ENCODE measurements around the gene RCL1.
"Not testable (repeated sequence)": the region's sequence is repeated elsewhere in the genome, so short reads cannot be mapped to it uniquely, and the experiment has no call there.

RCL1 gene

DNA sequence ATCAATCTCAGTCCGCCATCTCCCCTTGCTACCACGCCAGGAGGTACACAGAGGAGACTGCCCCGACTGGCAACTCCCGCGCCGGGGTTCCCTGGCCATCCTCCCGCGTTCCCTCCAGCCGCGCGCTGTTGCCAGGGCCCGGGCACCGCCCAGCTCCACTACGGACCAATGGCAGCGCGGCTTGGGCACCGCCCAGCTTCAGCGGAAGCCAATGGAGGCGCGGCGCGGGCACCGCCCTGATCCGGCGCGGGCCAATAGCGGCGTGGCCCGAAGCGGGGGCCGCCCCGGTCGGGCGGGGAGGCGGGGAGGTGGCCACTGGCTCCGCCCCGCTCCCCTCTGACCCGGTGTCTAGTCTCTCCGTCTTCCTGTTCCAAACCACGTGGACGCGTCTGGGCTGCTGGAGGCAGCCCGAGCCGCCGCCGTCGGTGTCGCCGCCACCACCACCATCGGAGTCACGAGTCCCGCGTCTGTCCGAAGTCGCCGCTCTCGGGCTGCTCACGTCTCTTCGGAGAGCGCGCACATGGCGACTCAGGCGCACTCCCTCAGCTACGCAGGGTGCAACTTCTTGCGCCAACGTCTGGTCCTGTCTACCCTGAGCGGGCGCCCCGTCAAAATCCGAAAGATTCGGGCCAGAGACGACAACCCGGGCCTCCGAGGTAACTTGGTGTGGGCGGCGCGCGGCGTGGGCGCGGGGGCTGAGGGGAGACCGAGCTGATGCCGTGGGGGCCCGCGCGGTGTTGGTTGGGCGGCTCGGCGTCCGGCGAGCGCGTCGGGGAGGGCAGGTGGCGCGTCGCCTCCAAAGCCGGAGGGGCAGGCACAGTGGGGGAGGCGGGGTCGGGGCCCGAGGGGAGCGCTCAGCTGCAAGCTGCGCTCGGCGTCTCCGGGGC is at the start of gene RCL1:
Gene RCL1, plus strand, starts transcription at position 373 of the 887 bp plus-strand sequence. Its CDS starts 148 bp downstream, at position 521.
- H3K36me3 ChIP-seq (ENCODE audit: control insufficient read depth, insufficient read depth, low read length) = no peaks in the 10 kb centered on the region
- H3K27me3 ChIP-seq (ENCODE audit: control insufficient read depth, insufficient read depth, low read length) = no peaks in the 10 kb centered on the region
- peak within 1 kb of the TSS; percentile 80 for H3K9ac ChIP-seq (ENCODE audit: low read depth, low read length)

DNA sequence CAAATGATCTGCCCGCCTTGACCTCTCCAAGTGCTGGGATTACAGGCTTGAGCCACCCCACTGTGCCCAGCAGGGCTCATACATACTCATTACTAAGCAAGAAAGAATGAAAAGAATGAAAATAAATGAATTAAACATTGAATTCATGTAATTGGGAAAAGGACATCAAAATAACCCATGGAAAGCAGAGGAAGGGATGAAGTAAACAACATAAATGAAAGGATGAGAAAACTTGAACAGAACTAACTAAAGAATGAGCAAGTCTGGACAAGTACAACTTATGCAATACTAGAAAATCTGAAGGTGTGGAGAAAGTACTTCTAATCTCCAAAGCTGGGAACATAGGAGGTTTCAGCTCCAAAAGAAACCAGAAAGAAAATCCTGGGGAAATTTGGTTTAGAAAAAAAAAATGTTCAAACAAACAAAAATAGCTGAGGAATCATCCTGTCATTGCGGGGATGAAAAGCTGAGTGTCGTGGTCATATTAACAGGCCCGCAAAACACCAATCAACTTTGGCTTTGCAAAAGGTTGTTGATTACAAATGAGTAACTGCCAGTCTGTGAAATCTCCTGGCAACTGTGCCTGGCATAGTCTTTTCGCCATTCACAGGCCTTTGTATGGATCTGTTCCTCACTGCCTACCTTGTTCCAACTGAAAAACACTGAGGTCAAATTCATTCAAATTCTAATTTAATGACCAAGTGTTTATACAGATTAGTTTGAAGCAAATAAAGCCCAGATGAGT is 49.4 kb upstream of the RCL1 start:
- H3K36me3 ChIP-seq (ENCODE audit: control insufficient read depth, insufficient read depth, low read length) = no peaks in the 10 kb centered on the region
- no peak overlapping the region for H3K9ac ChIP-seq (ENCODE audit: low read depth, low read length)
- no peaks in the 10 kb centered on the region for H3K9me3 ChIP-seq (ENCODE audit: control insufficient read depth, insufficient read depth, low read length)
- peaks cover 10% of the 10 kb centered on the region for H3K4me1 ChIP-seq (ENCODE audit: control insufficient read depth, insufficient read depth, low read length)
- no peak overlapping the region for H3K4me3 ChIP-seq (ENCODE audit: low read depth, low read length)
- H3K27me3 ChIP-seq (ENCODE audit: control insufficient read depth, insufficient read depth, low read length) = no peaks in the 10 kb centered on the region

More for the DNA sequence above, at the start of gene RCL1:
- H3K4me1 ChIP-seq (ENCODE audit: control insufficient read depth, insufficient read depth, low read length) = peaks cover 7% of the 10 kb centered on the region
- peak within 1 kb of the TSS; percentile 95 for H3K4me3 ChIP-seq (ENCODE audit: low read depth, low read length)
- H3K9me3 ChIP-seq (ENCODE audit: control insufficient read depth, insufficient read depth, low read length) = no peaks in the 10 kb centered on the region

DNA sequence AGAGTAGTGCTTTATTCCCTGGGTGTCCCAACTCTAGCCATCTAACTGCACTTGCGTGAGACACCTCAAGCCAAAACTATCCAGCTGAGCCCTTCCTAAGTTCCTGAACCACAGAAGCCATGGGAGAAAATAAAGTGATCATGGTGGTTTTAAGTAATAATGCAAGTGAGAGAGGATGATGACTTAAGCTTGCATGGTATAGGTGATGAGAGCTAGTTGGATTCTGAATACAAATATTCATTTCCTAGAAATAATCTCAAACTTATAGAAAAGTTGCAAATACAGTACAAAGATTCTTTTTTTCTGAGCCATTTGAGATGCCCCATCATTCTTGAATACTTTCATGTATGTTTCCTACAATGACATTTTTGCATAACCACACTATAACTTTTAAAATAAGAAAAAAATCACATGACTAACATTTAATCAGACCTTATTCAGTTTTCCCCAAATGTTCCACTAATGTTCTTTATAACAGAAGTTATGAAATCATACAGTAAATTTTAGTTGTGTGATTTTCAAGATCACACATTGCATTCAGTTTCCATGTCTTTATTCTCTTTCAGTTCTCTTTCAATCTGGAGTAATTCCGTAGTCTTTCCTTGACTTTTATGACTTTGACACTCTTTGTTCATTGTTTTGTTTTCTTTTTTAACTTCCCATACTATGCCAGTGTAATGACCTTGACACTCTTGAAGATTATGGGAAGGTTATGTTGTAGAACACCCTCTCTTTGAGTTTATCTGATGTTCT is 46.3 kb upstream of the RCL1 start:
- H3K36me3 ChIP-seq (ENCODE audit: control insufficient read depth, insufficient read depth, low read length) = no peaks in the 10 kb centered on the region
- no peak overlapping the region for H3K9ac ChIP-seq (ENCODE audit: low read depth, low read length)
- no peaks in the 10 kb centered on the region for H3K9me3 ChIP-seq (ENCODE audit: control insufficient read depth, insufficient read depth, low read length)
- H3K4me3 ChIP-seq (ENCODE audit: low read depth, low read length) = no peak overlapping the region
- H3K4me1 ChIP-seq (ENCODE audit: control insufficient read depth, insufficient read depth, low read length) = peaks cover 10% of the 10 kb centered on the region
- no peaks in the 10 kb centered on the region for H3K27me3 ChIP-seq (ENCODE audit: control insufficient read depth, insufficient read depth, low read length)

- no peaks in the 10 kb centered on the region for H3K27me3 ChIP-seq (ENCODE audit: control insufficient read depth, insufficient read depth, low read length)
- no peaks in the 10 kb centered on the region for H3K9me3 ChIP-seq (ENCODE audit: control insufficient read depth, insufficient read depth, low read length)
- H3K9ac ChIP-seq (ENCODE audit: low read depth, low read length) = no peak overlapping the region
- H3K36me3 ChIP-seq (ENCODE audit: control insufficient read depth, insufficient read depth, low read length) = no peaks in the 10 kb centered on the region
- H3K4me1 ChIP-seq (ENCODE audit: control insufficient read depth, insufficient read depth, low read length) = no peaks in the 10 kb centered on the region
- H3K4me3 ChIP-seq (ENCODE audit: low read depth, low read length) = no peak overlapping the region
These were observed 44.1 kb upstream of the RCL1 start for GRCh38 chr9:4748612-4749011.

GRCh38 chr9:4750023-4750673 is 42.6 kb upstream of the RCL1 start:
- H3K36me3 ChIP-seq (ENCODE audit: control insufficient read depth, insufficient read depth, low read length) = no peaks in the 10 kb centered on the region
- H3K9me3 ChIP-seq (ENCODE audit: control insufficient read depth, insufficient read depth, low read length) = no peaks in the 10 kb centered on the region
- H3K27me3 ChIP-seq (ENCODE audit: control insufficient read depth, insufficient read depth, low read length) = no peaks in the 10 kb centered on the region
- no peak overlapping the region for H3K9ac ChIP-seq (ENCODE audit: low read depth, low read length)
- H3K4me3 ChIP-seq (ENCODE audit: low read depth, low read length) = no peak overlapping the region
- H3K4me1 ChIP-seq (ENCODE audit: control insufficient read depth, insufficient read depth, low read length) = no peaks in the 10 kb centered on the region

DNA sequence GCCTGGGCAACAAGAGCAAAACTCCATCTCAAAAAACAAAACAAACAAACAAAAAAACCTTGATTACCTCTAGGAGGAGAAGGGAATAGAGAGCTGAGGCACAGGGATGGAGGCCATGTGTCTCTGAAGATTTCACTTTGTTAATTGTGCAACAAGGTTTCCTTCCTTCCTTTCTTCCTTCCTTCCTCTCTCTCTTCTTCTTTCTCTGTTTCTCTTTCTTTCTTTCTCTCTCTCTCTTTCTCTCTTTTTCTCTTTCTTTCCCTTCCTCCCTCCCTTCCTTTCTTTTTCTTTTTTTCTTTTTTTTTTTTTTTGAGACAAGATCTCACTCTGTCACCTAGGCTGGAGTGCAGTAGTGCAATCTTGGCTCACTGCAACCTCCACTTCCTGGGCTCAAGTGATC is 38.2 kb upstream of the RCL1 start:
- H3K9ac ChIP-seq (ENCODE audit: low read depth, low read length); H3K36me3 ChIP-seq (ENCODE audit: control insufficient read depth, insufficient read depth, low read length); H3K9me3 ChIP-seq (ENCODE audit: control insufficient read depth, insufficient read depth, low read length); H3K27me3 ChIP-seq (ENCODE audit: control insufficient read depth, insufficient read depth, low read length); H3K4me3 ChIP-seq (ENCODE audit: low read depth, low read length); H3K4me1 ChIP-seq (ENCODE audit: control insufficient read depth, insufficient read depth, low read length): not testable (repeated sequence)

DNA sequence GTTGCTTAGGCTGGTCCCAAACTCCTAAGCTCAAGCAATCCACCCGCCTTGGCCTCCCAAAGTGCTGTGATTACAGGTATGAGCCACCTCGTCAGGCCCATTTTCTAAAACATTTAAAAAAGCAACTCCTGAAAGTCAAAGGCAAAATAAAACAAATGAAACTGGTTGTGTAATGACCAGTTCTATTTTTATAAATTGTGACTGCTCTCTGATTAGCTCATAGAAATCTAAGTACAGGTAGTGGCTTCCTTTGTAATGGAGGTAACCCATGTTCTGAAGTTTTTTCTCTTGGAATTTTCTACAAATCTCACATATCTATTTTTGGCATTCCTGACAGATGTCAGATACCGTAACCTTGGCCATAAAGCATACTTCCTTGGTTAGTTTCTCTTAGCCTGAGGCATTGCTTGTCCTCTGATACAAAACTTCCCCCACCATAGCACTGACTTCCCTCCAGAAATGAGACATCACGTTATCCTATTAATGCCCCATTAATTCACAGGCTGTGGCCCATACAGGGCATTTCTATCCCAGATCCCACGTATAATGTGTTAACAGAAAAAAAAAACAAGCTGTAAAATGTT is 37.6 kb upstream of the RCL1 start:
- H3K36me3 ChIP-seq (ENCODE audit: control insufficient read depth, insufficient read depth, low read length) = no peaks in the 10 kb centered on the region
- no peaks in the 10 kb centered on the region for H3K4me1 ChIP-seq (ENCODE audit: control insufficient read depth, insufficient read depth, low read length)
- no peaks in the 10 kb centered on the region for H3K27me3 ChIP-seq (ENCODE audit: control insufficient read depth, insufficient read depth, low read length)
- no peaks in the 10 kb centered on the region for H3K9me3 ChIP-seq (ENCODE audit: control insufficient read depth, insufficient read depth, low read length)
- no peak overlapping the region for H3K9ac ChIP-seq (ENCODE audit: low read depth, low read length)
- no peak overlapping the region for H3K4me3 ChIP-seq (ENCODE audit: low read depth, low read length)

DNA sequence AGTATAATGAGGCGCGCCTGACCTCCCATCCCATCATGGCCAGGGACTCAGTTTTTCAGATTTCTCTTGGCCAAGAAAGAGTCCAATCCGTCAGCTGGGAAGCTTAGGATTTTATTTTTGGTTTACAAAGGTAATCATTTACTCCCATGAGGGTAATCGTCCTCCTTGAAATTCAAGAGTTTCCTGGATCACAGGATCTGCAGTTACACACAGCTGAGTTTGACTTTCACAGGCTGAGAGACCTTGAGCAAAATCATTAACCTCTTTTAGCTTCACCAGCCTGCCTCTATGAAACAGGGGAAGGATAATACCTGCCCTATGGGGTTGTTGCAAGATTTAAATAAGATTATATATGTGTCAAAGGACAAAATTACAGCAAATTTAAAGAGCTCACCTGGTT is 36.3 kb upstream of the RCL1 start:
- H3K4me1 ChIP-seq (ENCODE audit: control insufficient read depth, insufficient read depth, low read length) = no peaks in the 10 kb centered on the region
- no peaks in the 10 kb centered on the region for H3K27me3 ChIP-seq (ENCODE audit: control insufficient read depth, insufficient read depth, low read length)
- H3K36me3 ChIP-seq (ENCODE audit: control insufficient read depth, insufficient read depth, low read length) = no peaks in the 10 kb centered on the region
- no peak overlapping the region for H3K9ac ChIP-seq (ENCODE audit: low read depth, low read length)
- H3K9me3 ChIP-seq (ENCODE audit: control insufficient read depth, insufficient read depth, low read length) = no peaks in the 10 kb centered on the region
- no peak overlapping the region for H3K4me3 ChIP-seq (ENCODE audit: low read depth, low read length)

- H3K9ac ChIP-seq (ENCODE audit: low read depth, low read length) = no peak overlapping the region
- H3K27me3 ChIP-seq (ENCODE audit: control insufficient read depth, insufficient read depth, low read length) = no peaks in the 10 kb centered on the region
- H3K4me1 ChIP-seq (ENCODE audit: control insufficient read depth, insufficient read depth, low read length) = peaks cover 5% of the 10 kb centered on the region
- no peaks in the 10 kb centered on the region for H3K9me3 ChIP-seq (ENCODE audit: control insufficient read depth, insufficient read depth, low read length)
- H3K36me3 ChIP-seq (ENCODE audit: control insufficient read depth, insufficient read depth, low read length) = no peaks in the 10 kb centered on the region
- no peak overlapping the region for H3K4me3 ChIP-seq (ENCODE audit: low read depth, low read length)
These were observed 32.6 kb upstream of the RCL1 start for GRCh38 chr9:4760122-4760521.

DNA sequence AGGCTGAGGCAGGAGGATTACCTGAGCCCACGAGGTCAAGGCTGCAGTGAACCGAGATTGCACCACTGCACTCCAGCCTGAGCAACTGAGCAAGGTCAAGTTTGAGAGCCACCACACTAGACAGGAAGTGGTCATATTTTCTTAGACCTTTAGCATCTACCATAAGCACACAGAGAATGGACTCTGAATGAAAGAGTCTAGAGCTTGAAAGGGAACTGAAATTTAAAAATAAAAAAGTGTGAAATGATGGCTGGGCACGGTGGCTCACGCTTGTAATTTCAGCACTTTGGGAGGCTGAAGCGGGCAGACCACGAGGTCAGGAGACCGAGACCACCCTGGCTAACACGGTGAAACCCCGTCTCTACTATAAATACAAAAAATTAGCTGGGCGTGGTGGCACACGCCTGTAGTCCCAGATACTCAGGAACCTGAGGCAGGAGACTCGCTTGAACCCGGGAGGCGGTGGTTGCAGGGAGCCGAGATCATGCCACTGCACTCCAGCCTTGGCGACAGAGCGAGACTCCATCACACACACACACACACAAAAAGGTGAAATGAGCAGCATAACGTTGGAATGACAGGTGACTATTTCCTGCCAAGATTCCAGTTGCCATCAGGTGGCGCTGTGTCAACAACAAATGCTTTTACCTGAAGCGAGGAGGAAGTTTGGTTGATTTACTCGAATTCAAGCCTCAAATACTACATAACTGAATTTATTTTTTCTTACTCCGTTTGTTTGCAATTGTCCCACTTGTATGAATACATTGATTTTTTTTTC is 30.4 kb upstream of the RCL1 start:
- Histone ChIP-seq H3K27me3 (ENCODE audit: control insufficient read depth, insufficient read depth, low read length) (no peaks in the 10 kb centered on the region), H3K9ac (ENCODE audit: low read depth, low read length) (no peak overlapping the region), H3K4me1 (ENCODE audit: control insufficient read depth, insufficient read depth, low read length) (peaks cover 5% of the 10 kb centered on the region), H3K4me3 (ENCODE audit: low read depth, low read length) (peak overlapping the region; percentile 40), H3K36me3 (ENCODE audit: control insufficient read depth, insufficient read depth, low read length) (no peaks in the 10 kb centered on the region), H3K9me3 (ENCODE audit: control insufficient read depth, insufficient read depth, low read length) (no peaks in the 10 kb centered on the region)
